GM21723 (cell line): ENCODE data around the gene ARFGAP3.
"Not testable (repeated sequence)": the region's sequence is repeated elsewhere in the genome, so short reads cannot be mapped to it uniquely, and the experiment has no call there.

ENCODE experiments used
- ATAC-seq: cut with Tn5 transposase; IDR thresholded peaks from one replicate; pipeline ENCODE4 v1.9.1; 2021; ENCODE audit warnings: mild to moderate bottlenecking, moderate library complexity; ENCODE audit not compliant: unreplicated experiment

The ARFGAP3 gene

GRCh38 chr22:42799061-42799460 lies 58.0 kb downstream of the ARFGAP3 start:
- ATAC-seq: no peak

GRCh38 chr22:42797011-42797410 lies 60.1 kb downstream of the ARFGAP3 start:
- no peak for ATAC-seq

- no peak for ATAC-seq
Measured at GRCh38 chr22:42796081-42796480, 61.0 kb downstream of the ARFGAP3 start.

- no peak for ATAC-seq
Measured at GRCh38 chr22:42794551-42795510, 62.2 kb downstream of the ARFGAP3 start.

GRCh38 chr22:42793848-42794405 lies 63.1 kb downstream of the ARFGAP3 start:
- ATAC-seq: no peak

- no peak for ATAC-seq
Measured at GRCh38 chr22:42792909-42793847, 63.9 kb downstream of the ARFGAP3 start.

GRCh38 chr22:42792453-42792908 lies 64.6 kb downstream of the ARFGAP3 start:
- no peak for ATAC-seq

GRCh38 chr22:42791721-42792452 lies 65.2 kb downstream of the ARFGAP3 start:
- no peak for ATAC-seq

GRCh38 chr22:42788466-42788865 lies 68.6 kb downstream of the ARFGAP3 start:
- ATAC-seq: no peak

- ATAC-seq: no peak
Measured at GRCh38 chr22:42788021-42788420, 69.1 kb downstream of the ARFGAP3 start.

- no peak for ATAC-seq
Measured at GRCh38 chr22:42787357-42787736, 69.7 kb downstream of the ARFGAP3 start.

GRCh38 chr22:42786606-42787356 lies 70.3 kb downstream of the ARFGAP3 start:
- ATAC-seq: no peak

GRCh38 chr22:42785706-42786499 lies 71.2 kb downstream of the ARFGAP3 start:
- no peak for ATAC-seq

- ATAC-seq: not testable (repeated sequence)
Measured at GRCh38 chr22:42782306-42782705, 74.8 kb downstream of the ARFGAP3 start.

- no peak for ATAC-seq
Measured at GRCh38 chr22:42780070-42780540, 77.0 kb downstream of the ARFGAP3 start.

- ATAC-seq: no peak
Measured at GRCh38 chr22:42777126-42777525, 79.9 kb downstream of the ARFGAP3 start.

- ATAC-seq: no peak
Measured at GRCh38 chr22:42773167-42773566, 83.9 kb downstream of the ARFGAP3 start.

- ATAC-seq: no peak
Measured at GRCh38 chr22:42772647-42773046, 84.4 kb downstream of the ARFGAP3 start.
